IPS DF 4.7 (cell line): Measurements from ENCODE around the gene HLA-DQB1.
"Not testable (repeated sequence)": the region's sequence is repeated elsewhere in the genome, so short reads cannot be mapped to it uniquely, and the experiment has no call there.

Source experiments
- DNase-seq: peaks from one replicate; pipeline ENCODE4 v3.0.0-alpha.2; 2013; ENCODE audit warnings: low spot score; ENCODE audit errors: extremely low read depth

Gene HLA-DQB1

DNA sequence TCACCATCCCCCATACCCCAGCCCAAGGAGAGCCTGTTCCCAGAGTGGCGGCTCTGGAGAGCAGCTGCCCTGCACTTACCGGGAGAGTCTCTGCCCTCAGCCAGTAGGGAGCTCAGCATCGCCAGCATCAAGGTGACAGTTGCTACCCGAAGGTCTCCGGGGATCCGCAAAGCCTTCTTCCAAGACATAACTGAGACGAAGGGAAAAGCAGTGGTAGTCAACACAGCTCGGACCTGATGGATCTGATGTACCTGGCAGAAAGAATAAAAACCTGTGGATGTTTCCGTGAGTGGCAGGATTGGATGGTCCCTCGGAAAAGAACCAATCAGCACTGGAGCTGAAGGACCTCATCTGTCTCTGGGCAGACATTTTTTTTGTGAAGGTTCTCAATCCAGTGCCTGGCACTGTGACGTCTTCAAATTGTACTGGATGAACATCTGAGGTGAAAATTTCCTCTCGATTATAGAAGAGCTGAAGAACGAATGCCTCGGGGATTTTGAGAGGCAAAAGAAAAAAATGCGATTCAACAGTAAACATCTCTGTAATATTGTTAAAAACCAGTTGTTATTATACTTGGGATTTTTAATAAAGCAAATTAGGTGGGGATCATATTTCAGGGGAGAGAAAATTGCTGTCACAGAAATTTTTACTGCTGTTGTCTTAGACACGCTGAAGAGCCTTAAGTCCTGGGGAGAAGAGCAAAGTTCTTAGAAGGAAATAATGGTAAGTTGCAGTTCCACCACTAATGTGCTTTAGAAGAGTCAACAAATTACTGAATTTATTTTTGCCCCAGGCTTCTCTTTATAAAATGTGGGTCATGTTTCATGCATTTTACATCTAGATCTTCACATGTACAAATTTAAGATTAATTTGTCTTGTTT is at the start of gene HLA-DQB1:
Gene HLA-DQB1 (minus strand): TSS at position 238 of the 881 bp plus-strand sequence. CDS start 50 bp downstream, at position 188.
- DNase-seq = no peak

DNA sequence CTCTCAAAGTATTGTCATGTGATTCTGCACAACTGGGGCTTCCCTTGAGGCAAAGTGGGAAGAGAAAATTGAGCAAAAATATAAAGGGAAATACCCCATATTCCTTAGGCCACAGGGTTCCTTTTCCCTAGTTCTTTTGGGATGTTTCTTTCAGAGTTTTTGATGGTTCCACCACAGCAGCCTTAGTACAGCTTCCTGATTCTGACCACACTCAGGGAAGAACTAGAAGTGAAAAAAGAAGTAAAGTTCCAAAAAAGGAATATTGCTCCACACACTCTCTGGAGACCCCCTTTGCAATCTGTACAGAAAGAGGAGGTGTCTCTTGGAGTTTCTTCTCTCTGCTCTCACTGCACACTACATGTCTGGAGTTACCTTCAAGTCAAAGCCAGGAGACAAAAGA is 46.8 kb upstream of the HLA-DQB1 start:
- no peak for DNase-seq

DNA sequence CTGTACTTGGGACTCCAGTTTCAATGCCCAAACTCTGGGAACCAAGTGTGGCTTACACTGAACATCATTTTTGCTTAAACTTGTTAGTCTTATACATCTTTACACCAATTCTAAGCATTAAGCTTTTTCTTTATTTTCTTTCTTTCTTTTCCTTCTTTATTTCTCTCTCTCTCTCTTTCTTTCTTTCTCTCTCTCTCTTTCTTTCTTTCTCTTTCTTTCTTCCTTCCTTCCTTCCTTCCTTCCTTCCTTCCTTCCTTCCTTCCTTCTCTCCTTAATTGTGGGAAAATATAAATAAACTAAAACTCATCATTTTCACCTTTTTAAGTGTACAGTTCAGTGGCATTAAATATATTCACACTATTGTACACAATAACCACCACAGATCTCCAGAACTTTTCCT is 43.2 kb upstream of the HLA-DQB1 start:
- no peak for DNase-seq

DNA sequence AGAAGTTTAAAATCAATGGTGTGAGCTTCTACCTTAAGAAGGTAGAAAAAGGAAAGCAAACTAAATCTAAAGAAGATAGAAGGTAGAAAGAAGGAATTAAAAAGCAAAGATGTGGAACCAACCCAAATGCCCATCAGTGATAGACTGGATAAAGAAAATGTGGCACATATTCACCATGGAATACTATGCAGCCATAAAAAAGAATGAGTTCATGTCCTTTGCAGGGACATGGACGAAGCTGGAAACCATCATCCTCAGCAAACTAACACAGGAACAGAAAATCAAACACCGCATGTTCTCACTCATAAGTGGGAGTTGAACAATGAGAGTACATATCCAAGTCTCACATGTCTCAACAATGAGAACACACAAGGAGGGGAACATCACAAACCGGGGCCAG is 38.7 kb upstream of the HLA-DQB1 start:
- DNase-seq = not testable (repeated sequence)

DNA sequence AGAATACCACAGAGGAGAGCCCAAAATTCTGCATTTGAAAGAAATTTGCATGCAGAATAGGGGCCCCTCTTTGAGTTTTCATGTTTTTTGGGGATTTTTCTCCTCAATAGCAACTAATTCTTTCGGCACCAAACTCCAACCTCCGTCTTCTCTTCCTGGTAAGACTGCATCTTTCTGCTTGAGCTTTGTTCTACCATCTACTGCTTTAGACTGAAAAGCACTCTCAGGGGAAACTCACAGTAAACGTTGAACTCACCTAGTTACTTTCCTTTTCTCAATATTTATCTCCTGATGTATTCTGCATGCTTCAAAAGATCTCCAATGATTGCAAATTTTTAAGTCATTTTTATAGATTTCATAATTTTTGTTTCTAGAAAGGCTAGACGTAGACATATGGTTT is 36.9 kb upstream of the HLA-DQB1 start:
- DNase-seq = no peak

DNA sequence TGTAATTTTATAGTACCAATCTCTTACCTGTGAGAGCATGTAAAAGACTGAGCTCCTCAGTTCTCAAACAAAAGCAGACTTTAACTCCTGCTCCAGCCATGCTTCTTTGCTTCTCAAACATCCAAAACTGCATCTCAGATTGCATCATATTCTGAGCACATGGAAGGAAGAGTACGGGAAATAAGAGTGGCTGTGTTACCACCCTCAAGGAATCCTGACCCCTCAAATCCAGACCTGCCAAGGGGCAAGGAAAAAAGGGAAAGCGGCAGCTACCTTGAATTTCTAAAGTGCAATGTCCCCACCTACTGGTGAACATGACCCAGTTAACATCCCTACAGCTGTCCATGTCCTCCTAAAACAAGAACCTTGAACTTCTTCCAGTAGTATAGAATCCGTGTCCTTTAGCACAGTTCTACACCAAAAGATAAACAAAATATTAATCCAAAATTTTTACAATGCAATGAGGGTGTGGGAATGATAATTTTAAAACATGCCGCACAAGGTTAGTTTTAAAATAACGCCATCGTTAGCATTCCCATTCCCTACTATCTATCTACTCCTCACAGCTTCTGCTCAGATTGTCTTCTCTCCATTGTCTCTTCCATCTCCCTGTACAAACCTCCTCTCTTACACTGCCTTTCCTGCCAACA is 34.1 kb upstream of the HLA-DQB1 start:
- DNase-seq = peak; percentile 53

DNA sequence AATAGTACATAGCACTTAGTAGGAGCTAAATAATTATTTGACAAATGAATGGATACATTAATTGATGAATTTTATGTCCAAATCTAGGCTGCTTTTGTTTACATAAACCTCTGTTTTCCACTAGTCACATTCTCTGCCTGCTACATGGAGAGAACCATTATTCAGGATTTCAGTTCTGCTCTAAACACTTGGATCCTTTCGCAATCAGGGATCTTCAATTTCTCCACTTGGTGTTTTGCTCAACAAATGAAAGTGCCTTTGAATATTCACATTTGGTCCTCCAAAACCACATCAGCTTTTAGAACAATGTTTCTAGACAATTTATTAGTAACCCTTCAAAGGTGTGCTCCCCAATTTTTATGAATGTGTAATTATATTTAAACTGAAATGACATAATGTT is 30.6 kb upstream of the HLA-DQB1 start:
- DNase-seq = no peak

DNA sequence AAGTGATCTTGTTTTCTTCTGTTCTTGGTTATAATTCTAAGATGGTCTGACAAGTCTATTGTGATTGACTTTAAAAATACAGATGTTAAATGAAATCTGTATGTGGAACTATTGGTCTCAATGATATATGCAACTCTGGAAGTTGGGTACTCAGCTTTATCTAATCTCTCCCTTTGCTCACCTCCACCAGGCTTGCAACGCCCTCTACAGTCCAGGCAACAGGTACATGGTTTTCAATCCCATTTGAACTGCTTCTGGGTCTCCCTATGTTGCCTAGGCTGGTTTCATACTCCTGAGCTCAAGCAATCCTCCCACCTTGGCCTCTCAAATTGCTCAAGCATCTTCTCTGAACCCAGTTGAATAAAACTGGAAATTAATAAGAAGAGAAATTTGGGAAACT is 25.6 kb upstream of the HLA-DQB1 start:
- no peak for DNase-seq

DNA sequence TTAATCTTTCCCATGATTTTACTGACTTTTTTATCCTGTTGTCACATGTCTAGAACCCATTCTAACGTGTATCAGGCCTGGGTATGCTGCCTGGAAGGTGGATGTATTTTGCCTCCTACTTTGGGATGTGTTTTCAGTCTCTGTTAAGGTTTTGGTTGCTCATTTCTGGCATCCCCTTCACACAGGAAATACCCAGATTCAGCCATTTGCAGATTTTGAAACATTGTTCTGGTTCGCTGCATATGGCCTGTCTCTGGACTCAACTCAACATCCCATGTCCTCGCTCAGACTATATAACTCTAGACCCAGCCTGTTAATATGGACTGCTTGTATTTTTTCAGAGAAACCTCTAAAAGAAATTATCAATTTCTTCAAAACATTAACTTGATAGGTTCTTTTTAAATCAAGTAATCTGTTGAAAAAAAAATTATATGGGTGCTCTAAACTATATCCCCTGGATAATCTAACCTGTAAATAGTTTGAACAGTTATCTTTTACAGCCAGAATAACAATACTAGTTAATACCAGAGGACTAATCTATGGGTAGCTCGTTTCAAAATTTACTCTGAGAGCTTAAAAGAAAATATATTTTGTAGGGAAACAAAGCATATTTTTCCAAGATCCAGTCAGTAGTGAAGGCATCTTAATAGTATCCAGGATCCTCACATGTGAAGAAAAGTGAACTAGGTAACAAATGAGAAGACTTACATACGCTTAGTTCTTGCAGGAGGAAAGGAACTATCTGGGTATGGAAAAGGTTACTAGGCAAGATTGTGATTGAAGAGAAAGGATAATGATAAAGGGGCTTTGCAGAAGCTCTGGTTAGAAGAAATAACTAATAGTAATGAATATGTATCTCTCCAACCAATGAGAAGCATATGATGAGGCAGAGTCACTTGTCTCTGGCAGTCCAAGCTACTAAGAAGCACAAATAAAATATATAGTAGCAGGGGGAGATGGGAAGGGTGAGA is 23.4 kb upstream of the HLA-DQB1 start:
- DNase-seq = no peak

DNA sequence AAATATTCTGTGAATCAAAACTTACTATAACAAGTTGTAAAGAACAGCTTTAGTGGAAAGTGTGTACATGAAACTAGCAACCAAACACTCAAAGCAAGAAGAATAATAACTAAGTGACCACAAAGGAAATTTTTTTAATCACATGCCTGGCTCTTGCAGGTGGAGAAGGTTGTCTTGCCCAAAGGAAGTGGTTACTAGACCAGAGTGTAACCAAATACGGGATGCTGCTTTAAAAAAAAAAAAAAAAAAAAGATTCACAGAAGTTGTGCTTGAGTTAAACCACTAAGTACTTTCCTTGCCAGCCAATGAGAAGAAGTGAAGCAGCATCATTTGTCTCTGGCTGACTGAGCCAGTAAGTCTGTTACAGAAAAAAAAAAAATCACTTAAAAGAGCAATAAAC is 19.1 kb upstream of the HLA-DQB1 start:
- DNase-seq = no peak

DNA sequence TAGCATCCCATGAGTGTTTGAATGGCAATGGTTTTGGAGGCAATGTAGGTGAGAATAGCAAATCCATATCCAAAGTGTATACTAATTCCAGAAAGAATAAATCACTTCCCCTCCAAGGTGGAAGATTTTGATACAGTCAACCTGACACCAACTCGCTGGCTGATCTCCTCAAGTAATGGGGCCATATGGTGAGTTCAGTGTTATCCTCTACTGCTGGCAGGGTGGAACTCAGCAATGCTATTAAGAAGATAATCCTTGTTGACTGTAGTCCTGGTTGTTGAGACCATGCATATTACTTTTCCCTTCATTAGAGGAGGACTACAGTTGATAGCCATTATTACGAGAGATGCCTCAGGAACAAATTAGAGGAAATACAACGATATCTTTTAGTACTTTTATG is 17.8 kb upstream of the HLA-DQB1 start:
- no peak for DNase-seq

DNA sequence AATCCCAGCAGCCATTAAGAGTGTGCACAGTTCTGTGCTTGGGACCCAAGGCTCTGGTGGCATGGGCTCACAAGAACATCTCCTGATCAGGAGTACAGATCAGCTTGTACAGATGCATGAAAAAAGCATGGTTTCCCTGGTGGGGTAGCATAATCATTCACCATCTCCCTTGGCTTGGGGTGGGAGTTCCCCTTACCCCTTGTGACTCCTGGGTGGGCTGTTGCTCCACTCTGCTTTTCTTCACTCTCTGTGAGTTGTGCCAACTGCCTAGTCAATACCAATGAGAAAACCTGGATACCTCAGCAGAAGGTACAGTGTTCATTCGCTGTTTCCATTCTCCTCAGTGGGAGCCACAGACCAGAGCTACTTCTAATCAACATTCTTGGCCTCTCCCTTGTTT is 13.6 kb upstream of the HLA-DQB1 start:
- no peak for DNase-seq

DNA sequence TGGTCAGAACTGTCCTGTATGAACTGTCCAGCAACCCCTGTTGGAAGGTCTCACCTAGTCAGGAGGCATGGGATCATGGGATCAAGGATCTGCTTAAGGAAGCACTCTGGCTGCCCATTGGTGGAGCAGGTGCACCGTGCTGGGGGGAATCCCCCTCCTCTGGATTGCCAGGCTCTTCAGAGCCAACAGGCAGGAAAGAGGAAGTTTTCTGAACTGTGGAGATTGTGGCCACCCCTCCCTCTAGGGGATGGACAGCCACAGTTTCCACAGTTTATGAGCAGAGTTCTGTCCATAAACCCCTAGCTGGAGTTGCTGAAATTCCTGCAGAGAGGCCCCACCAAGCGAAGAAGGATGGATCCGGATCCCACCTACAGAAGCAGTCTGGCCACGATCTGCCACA is 13.0 kb upstream of the HLA-DQB1 start:
- no peak for DNase-seq

DNA sequence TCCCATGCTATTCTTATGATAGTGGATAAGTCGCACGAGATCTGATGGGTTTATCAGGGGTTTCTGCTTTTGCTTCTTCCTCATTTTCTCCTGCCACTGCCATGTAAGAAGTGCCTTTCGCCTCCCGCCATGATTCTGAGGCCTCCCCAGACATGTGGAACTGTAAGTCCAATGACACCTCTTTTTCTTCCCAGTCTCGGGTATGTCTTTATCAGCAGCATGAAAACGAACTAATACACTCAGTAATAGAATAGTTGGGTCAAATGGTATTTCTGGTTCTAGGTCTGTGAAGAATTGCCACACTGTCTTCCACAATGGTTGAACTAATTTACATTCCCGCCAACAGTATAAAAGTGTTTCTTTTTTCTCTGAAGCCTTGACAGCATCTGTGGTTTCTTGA is 7.7 kb upstream of the HLA-DQB1 start:
- not testable (repeated sequence) for DNase-seq

DNA sequence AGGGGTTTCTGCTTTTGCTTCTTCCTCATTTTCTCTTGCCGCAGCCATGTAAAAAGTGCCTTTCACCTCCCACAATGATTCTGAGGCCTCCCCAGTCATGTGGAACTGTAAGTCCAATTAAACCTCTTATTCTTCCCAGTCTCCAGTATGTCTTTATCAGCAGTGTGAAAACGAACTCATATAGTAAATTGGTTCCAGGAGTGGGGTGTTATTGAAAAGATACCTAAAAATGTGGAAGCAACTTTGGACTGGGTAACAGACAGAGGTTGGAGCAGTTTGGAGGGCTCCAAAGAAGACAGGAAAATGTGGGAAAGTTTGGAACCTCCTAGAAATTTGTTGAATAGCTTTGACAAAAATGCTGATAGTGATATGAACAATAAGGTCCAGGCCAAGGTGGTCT is 5.5 kb upstream of the HLA-DQB1 start:
- DNase-seq = not testable (repeated sequence)

DNA sequence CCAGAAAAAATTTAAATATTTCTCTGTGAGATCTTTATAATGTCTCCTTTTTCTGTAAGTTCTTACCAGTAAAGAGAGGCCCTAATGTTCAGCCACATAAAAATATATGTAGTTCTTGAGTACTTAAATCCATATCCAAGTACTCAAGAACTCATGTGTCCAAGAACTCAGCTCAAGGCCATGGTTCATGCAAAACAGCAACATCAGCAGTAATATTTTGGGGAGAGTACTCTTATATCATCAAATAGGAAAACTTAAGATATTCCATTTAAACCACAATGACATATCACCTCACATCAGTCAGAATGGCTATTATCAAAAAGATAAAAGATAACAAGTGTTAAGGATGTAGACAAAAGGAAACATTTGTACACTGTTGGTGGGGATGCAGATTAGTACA is 3.4 kb upstream of the HLA-DQB1 start:
- DNase-seq = no peak

DNA sequence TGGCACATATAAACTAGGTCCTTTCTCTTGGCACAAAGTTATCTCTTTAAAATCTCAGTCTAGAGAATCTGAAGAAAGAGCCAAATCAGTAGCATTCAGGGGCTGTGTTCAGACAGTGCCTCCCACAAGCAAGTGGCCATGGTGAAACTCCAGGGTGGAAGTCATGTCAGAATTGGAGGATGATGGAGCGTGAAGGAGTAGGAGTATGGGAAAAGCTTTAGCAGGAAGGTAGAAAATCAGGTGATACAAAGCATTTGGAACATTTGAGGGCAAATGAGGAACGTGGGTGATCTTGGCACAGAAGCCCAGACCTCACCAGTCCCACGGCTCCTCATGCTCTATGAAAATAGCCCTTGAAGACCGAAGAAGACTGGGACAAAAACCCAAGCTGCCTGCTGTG is 2.8 kb upstream of the HLA-DQB1 start:
- DNase-seq = no peak

DNA sequence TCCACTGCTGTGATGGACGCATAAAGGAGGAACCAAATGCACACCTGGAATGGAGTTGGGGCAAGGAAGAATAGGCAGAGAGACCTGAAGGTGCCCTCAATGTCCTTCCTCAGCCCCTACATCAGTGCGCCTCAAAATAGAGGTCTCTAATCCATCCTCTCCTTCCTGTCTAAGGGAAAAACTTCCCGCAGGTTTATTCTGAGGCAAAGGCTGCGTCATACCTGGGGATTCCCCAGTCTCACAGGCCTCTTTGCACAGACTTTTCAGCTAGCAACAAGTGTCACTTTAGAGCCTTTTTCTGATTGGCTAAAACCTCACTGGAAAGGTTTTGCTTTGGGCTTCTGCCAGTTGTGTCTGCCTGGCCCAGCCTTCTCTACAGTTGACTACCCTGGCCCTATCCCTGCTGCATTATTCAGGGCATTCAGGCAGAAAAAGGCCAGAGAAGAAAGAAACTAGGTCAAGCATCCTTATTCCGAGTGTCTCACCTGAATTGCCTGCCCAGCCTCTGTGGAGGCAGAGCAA is 1.8 kb upstream of the HLA-DQB1 start:
- no peak for DNase-seq

DNA sequence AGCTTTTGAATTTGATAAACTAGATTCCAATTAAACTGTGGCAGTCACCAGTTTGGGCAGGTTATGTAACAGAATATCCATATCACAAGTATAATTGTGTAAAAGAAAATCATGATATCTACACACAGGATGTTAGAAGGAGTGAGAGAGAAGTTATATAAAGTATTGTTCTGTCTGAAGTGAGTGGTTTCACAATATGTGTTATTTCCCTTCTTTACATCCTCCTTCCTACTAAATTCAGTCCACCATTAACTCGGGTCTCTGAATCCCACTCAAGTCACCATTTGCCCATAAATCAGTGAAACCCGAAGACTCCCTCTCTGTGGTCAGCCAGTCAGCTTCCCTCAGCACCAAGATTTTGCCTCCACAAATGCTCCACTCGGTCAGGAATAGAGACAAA is 796 bp downstream of the HLA-DQB1 start:
- DNase-seq = no peak

DNA sequence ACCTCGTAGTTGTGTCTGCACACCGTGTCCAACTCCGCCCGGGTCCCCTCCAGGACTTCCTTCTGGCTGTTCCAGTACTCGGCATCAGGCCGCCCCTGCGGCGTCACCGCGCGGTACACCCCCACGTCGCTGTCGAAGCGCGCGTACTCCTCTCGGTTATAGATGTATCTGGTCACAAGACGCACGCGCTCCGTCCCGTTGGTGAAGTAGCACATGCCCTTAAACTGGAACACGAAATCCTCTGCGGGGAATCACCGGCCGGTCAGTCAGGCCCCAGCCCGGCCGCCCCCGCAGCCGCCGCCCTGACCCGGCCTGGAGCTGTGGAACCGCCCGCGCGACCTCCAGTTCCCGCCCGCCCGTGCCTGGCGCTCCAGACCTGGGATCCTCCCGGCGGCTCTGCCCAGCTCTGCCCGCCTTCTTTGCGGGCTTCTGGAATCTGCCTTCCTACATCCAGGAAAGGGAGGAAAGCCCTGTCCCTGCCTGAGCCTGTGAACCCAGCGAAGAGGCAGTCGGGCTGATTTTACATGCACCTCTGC is 1.6 kb downstream of the HLA-DQB1 start:
- DNase-seq = no peak

DNA sequence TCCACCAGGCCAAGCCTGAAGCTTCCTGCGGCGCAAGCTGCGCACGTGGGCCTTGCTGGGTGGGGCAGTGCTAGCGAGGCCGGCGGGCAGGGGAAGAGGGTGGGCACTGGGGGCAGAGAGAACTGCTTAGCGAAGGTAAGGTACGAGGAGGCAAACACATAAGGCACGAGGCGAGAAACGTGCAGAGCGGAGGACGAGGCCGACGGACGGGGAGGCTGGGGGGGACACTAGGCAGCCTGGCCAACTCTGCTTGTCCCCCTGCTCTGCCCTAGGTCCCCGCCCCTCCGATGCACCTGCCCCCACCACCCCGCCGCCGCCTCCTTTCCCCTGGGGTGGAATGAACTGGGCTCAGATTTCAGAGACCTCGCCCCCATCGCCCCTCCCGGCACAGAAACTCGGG is 2.1 kb downstream of the HLA-DQB1 start:
- DNase-seq = no peak
